HG03558 (cell line): Measurements from ENCODE around the gene MYO1H.

ENCODE experiments used
- ATAC-seq: cut with Tn5 transposase; IDR thresholded peaks from one replicate; pipeline ENCODE4 v1.9.1; 2021; ENCODE audit warnings: moderate number of reproducible peaks; ENCODE audit not compliant: unreplicated experiment; ENCODE audit errors: extremely low read depth

MYO1H gene

GRCh38 chr12:109343677-109344076, 4.0 kb upstream of the MYO1H start:
- no peak for ATAC-seq

- no peak for ATAC-seq
These were observed 2.3 kb upstream of the MYO1H start for GRCh38 chr12:109345428-109345827.

GRCh38 chr12:109346920-109347319, 780 bp upstream of the MYO1H start:
- no peak for ATAC-seq

DNA sequence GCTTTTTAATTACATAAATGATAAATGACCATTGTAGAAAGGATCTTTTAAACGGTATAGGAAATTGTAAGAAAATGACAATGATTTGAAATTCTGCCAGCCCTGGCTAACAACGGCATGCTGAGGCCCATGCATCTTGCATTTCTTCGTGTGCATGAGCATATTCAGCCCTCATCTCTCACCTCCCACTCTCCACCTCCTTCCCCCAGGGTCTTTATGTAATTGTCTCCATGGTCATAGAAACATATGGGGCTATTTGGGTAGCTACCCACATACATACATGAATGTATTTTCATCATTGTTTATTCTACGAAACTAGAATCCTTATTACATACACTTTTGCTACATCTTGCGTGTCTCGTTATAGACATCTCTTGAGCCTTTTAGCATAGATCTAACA, 4.5 kb downstream of the MYO1H start:
- ATAC-seq = no peak

- ATAC-seq = no peak
These were observed 8.9 kb downstream of the MYO1H start for GRCh38 chr12:109356577-109356976.

GRCh38 chr12:109357032-109357431, 9.3 kb downstream of the MYO1H start:
- ATAC-seq = no peak

DNA sequence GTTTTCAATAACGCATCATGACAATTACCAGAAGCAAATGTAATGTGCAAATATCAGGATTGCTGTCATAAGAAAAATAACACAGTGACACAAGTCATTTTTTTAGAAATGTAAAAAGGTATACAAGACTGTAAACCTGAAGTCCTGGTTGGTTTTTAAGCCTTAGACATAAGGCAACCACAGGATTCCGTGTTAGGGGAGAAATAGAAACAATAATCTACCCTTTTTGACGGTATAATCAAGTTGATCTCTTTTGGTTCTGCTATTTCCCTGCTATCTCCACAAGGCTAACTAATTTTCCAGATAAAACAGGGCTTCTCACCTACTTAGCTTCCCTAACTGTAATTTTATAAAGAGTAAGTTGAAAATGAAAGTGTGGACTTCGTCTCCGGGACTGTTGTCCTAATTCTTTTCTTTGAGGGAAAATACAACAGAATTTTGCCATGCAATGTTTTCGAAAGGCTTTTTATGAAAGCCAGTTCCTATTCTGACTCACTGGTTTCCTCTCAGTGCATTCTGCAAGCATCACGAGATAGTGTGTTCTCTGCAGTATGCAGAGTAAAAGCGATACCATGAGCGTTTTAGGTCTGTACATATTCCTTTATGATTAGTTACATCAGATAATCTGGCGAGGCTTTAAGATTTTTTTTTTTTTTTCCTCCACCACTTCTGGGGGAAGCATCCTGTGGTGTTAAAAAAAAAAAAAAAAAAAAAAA, 10.6 kb downstream of the MYO1H start:
- ATAC-seq = peak; percentile 80

GRCh38 chr12:109359131-109359690, 11.5 kb downstream of the MYO1H start:
- ATAC-seq = no peak

- no peak for ATAC-seq
These were observed 22.1 kb downstream of the MYO1H start for GRCh38 chr12:109369831-109370230.

DNA sequence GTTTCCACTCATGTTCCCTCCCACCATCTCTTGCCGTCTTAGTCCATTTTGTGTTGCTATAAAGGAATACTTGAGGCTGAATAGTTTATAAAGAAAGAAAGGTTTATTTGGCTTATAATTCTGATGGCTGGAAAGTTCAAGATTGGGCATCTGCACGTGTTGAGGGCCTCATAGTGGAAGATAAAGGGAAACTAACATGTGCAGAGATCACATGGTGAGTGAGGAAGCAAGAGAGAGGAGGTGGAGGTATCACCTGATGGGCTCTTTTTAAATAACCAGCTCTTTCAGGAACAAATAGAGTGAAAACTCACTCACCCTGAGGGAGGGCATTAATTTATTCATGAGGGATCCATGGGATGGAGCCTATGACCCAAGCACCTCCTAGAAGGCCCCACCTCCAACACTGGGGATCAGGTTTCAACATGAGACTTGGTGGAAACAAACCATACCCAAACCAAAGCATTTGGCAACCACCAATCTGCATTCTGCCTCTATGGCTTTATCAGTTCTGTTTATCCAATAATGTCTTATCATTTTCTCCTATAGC, 29.5 kb downstream of the MYO1H start:
- no peak for ATAC-seq

- no peak for ATAC-seq
These were observed 30.9 kb downstream of the MYO1H start for GRCh38 chr12:109378569-109378968.

DNA sequence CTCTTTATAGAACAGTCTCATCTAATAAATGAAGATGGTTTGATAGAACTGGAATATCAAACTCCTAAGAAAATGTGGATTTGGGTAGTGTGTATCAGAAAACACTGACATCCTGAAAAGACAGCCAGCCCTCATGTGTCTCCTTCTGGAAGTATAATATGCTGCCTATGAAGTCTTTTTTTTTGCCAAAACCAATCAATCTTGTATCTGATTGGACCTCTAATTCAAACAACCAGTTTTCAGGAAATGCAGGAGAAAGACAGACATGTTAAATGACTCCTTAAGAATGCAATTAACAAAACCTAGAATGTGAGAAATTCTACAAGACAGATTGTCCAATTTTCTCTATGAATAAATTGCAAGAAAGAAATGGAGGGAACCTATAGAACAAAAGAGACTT, 34.3 kb downstream of the MYO1H start:
- ATAC-seq = no peak

DNA sequence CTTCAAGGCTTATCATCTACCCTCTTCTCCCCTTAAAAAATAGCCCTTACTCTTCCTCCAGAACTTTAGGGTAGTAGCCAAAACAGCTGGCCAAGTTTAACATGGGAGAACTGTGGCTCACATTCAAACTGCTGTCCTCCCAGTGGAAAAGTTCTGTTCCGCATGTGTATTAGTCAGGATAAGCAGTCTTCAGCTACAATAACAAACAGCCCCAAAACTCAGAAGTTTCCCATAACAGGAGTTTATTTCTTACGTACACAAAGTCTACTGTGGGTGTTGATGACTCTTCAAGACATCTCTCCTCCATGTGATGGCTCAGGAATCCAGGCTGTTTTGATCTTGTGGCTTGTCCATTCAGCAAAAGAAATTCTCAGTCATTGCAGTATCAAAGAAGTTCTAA, 35.5 kb downstream of the MYO1H start:
- no peak for ATAC-seq

GRCh38 chr12:109385339-109386058, 37.8 kb downstream of the MYO1H start:
- no peak for ATAC-seq

GRCh38 chr12:109386059-109386433, 38.3 kb downstream of the MYO1H start:
- no peak for ATAC-seq

GRCh38 chr12:109387425-109388166, 39.9 kb downstream of the MYO1H start:
- no peak for ATAC-seq

DNA sequence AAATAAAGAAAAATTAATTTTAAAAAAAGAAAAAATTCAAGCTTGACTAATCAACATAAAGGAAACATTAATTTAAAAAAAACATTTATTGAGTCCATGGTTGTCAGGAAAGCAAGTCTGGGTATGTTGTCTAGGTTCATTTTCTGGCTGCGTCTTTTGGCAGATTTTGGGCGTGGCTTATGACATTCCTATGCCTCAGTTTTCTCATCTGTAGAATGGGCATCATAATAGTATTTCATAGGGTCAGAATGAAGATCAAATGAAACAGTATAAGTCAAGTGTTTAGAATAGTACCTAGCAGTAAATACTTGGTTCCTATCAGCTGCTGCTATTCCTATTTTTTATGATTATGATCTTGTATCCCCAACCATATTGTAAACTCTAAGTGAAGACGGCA, 40.5 kb downstream of the MYO1H start:
- no peak for ATAC-seq

DNA sequence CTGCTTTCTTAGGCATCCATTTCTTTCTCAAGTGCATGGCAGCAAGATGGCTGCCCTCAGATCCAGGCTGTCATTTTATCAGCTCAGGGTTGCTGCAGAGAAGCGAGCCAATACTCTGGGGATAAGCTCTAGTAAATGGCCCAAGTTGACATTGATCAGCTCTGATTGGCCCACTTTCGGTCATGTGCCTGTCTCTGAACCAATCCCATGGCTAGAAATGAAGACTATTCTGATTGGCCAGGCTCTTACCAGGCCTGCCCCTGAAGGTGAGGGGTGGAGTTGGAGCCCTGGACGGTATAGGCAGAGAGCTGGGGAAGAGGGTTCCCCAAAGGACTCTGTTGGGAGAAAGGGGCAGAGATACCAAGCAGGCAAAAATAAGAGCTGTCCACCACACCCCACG, 41.4 kb downstream of the MYO1H start:
- no peak for ATAC-seq

GRCh38 chr12:109393437-109394345, 46.0 kb downstream of the MYO1H start:
- ATAC-seq = no peak

GRCh38 chr12:109394891-109395290, 47.2 kb downstream of the MYO1H start:
- ATAC-seq = no peak
